B cell (primary cell): ENCODE data around the gene NTM. TPM values are rescaled to one million over a fixed set of nuclear protein-coding genes. Genes with fewer than 3 reads are reported as not detected.

ENCODE experiments used
- ATAC-seq: fragments of 200-7000 bp; cut with Tn5 transposase; one replicate; pipeline ENCODE4 v1.10.0; 2021; ENCODE audit warnings: low read depth, mild to moderate bottlenecking, moderate number of reproducible peaks, moderate library complexity
- CTCF ChIA-PET: fragments of 350-600 bp; sonication (Branson Sonifier 250); formaldehyde crosslinking; loops from one replicate; lab custom pipeline; 2021; ENCODE audit warnings: antibody characterized with exemption, inconsistent platforms; lab: Charles Lee
- POLR2A ChIA-PET: fragments of 350-600 bp; sonication (Branson Sonifier 250); formaldehyde crosslinking; loops from one replicate; lab custom pipeline; 2021; ENCODE audit warnings: antibody characterized with exemption; lab: Charles Lee
- DNase-seq: peaks from one replicate; pipeline ENCODE4 v3.0.0; 2013
- H2AFZ ChIP-seq: 2 replicates; pipeline ENCODE4 v1.6.1; 2012; ENCODE audit warnings: mild to moderate bottlenecking, low read depth, low read length; ENCODE audit not compliant: insufficient read depth, poor library complexity, severe bottlenecking
- H3K27ac ChIP-seq, 2 donors: 1 replicate in 1 of 2; 2 replicates in 1 of 2; pipeline ENCODE4 v1.5.1; 2012 to 2013; ENCODE audit warnings: low read length in 2 of 2, mild to moderate bottlenecking in 2 of 2, moderate library complexity in 1 of 2
- H3K27me3 ChIP-seq, 4 experiments: fragments of 200-600 bp in 1 of 4; sonication (generic) in 1 of 4; replicated peaks in 1 of 4; 1 replicate in 2 of 4; 2 replicates in 2 of 4; pipeline versions ENCODE4 v1.6.1 to v1.7.0; 2013 to 2016; ENCODE audit warnings: low read length in 3 of 4, mild to moderate bottlenecking in 2 of 4, mixed read lengths in 1 of 4, moderate library complexity in 1 of 4; ENCODE audit not compliant: insufficient read depth in 4 of 4, control insufficient read depth in 3 of 4; ENCODE audit errors: control extremely low read depth in 1 of 4
- H3K36me3 ChIP-seq, 2 experiments: replicated peaks in 1 of 2; 1 replicate in 1 of 2; 2 replicates in 1 of 2; pipeline versions ENCODE4 v1.6.1 to v1.7.1; 2013; ENCODE audit warnings: low read length in 1 of 2; ENCODE audit not compliant: insufficient read depth in 2 of 2, control insufficient read depth in 1 of 2; ENCODE audit errors: control extremely low read depth in 1 of 2, extremely low read depth in 1 of 2
- H3K4me1 ChIP-seq, 2 donors: fragments of 200-600 bp in 1 of 2; sonication (generic) in 1 of 2; 1 replicate in 1 of 2; 2 replicates in 1 of 2; pipeline versions ENCODE4 v1.5.1 to v1.6.1; 2013 to 2017; ENCODE audit warnings: low read length in 2 of 2; ENCODE audit not compliant: control insufficient read depth in 2 of 2, insufficient read depth in 2 of 2
- H3K4me2 ChIP-seq: replicated peaks from 2 replicates; pipeline ENCODE3; 2012; ENCODE audit warnings: mild to moderate bottlenecking, low read depth, low read length; ENCODE audit not compliant: poor library complexity, severe bottlenecking
- H3K4me3 ChIP-seq, 5 experiments: fragments of 200-600 bp in 1 of 5; sonication (generic) in 1 of 5; 1 replicate in 3 of 5; 2 replicates in 2 of 5; pipeline versions ENCODE4 v1.5.1 to v1.7.0; 2011 to 2016; ENCODE audit warnings: low read length in 4 of 5, mild to moderate bottlenecking in 4 of 5, low read depth in 2 of 5, control low read depth in 1 of 5, moderate library complexity in 1 of 5; ENCODE audit not compliant: insufficient read depth in 1 of 5; ENCODE audit errors: control extremely low read depth in 1 of 5, extremely low read depth in 1 of 5
- H3K79me2 ChIP-seq: fragments of 200-600 bp; sonication (generic); one replicate; pipeline ENCODE4 v1.6.0; 2016; ENCODE audit warnings: low read length; ENCODE audit not compliant: control insufficient read depth, insufficient read depth
- H3K9ac ChIP-seq: fragments of 200-600 bp; sonication (generic); 2 replicates; pipeline ENCODE4 v1.6.1; 2017; ENCODE audit warnings: mild to moderate bottlenecking, low read length, moderate library complexity
- H3K9me3 ChIP-seq, 3 donors: one replicate each; pipeline versions ENCODE4 v1.6.1 to v1.7.1; 2013; ENCODE audit warnings: low read length in 2 of 3; ENCODE audit not compliant: control insufficient read depth in 2 of 3, insufficient read depth in 1 of 3; ENCODE audit errors: control extremely low read depth in 1 of 3
- H4K20me1 ChIP-seq: 2 replicates; pipeline ENCODE4 v1.6.0; 2012; ENCODE audit warnings: mild to moderate bottlenecking, low read length; ENCODE audit not compliant: insufficient read depth, control insufficient read depth, poor library complexity, severe bottlenecking
- H3K27ac Mint-ChIP-seq: one replicate; pipeline ENCODE4 v1.8.0; 2021; ENCODE audit warnings: mixed read lengths
- H3K27me3 Mint-ChIP-seq: one replicate; pipeline ENCODE4 v1.8.0; 2021; ENCODE audit warnings: mixed read lengths
- H3K4me1 Mint-ChIP-seq: one replicate; pipeline ENCODE4 v1.8.0; 2021; ENCODE audit warnings: mixed read lengths
- H3K4me3 Mint-ChIP-seq: one replicate; pipeline ENCODE4 v1.8.0; 2021; ENCODE audit warnings: mixed read lengths
- H3K9me3 Mint-ChIP-seq: one replicate; pipeline ENCODE4 v1.8.0; 2022; ENCODE audit warnings: mixed read lengths; ENCODE audit not compliant: insufficient read depth
- CTCF ChIP-seq: fragments of 200-600 bp; IDR thresholded peaks from one replicate; pipeline ENCODE4 v1.8.0; 2022; ENCODE audit warnings: antibody characterized with exemption, mild to moderate bottlenecking
- EZH2 ChIP-seq: IDR thresholded peaks from 2 replicates; pipeline ENCODE4 v1.6.1; 2012; ENCODE audit warnings: borderline replicate concordance, low read depth, mild to moderate bottlenecking, moderate library complexity, low read length; ENCODE audit not compliant: insufficient read depth, poor library complexity, severe bottlenecking
- WGBS: methylation state at CpG from one replicate; pipeline ENCODE4 v1.1.5; 2013; ENCODE audit warnings: missing lambda C conversion rate; ENCODE audit not compliant: insufficient coverage; 5-methylcytosine and 5-hydroxymethylcytosine counted together
- intact Hi-C: fragments of 100-400 bp; cut with micrococcal nuclease; formaldehyde crosslinking; loops from one replicate; pipeline ENCODE4 v1.10.0; 2022
- polyA plus RNA-seq: library from polyadenylated mRNA; depleted of rRNA; stranded (reverse); fragments of >200 nt; gene quantifications from 2 replicates; pipeline ENCODE4 v1.2.3, GENCODE V29; 2012
- total RNA-seq, 2 donors: library from RNA; stranded (reverse); fragments of 120-200 nt in 1 of 2; gene quantifications; 1 replicate in 1 of 2; 2 replicates in 1 of 2; pipeline versions ENCODE4 v1.2.3 to v1.2.4, GENCODE V29; 2013 to 2022

Gene NTM
- total and polyA plus RNA-seq, 2 donors (not counting 1 experiment from before 2014, with no cell fraction given), result not detected

DNA sequence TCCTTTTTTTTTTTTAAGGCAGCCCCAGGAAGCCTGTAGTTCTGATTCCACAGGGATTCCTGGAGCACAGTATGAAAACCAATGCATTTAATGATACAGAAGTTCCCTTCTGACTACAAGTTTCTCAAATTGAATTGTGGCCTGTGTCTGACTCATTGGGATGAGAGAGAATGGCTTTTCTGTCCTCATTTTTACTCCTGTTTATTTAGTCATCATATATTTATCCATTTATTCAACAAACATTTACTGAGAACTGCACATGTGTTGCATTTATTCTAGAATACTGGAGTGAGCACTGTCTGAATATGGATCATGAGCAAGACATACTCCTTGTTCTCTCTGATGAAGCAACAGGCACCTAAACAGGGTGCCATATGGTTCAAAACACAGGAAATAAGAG, 231.2 kb downstream of the NTM start:
- Histone ChIP-seq H2AFZ (no peak overlapping the region), H3K4me1 (no peaks in the 10 kb centered on the region), H3K4me3 (no peak overlapping the region), H4K20me1 (no peaks in the 10 kb centered on the region), H3K4me2 (no peak overlapping the region), H3K36me3 (no peaks in the 10 kb centered on the region), H3K79me2 (no peaks in the 10 kb centered on the region), H3K9me3 (peaks cover 0 to 3% (median 1%) of the 10 kb centered on the region in 3 donors), H3K9ac (no peak overlapping the region), H3K27me3 (no peaks in the 10 kb centered on the region), H3K27ac (no peak overlapping the region)
- ChIA-PET CTCF (no interaction called here), POLR2A (no interaction called here)
- Mint-ChIP-seq H3K4me3 (no peak overlapping the region), H3K4me1 (no peaks in the 10 kb centered on the region), H3K9me3 (peaks cover 2% of the 10 kb centered on the region), H3K27me3 (no peaks in the 10 kb centered on the region), H3K27ac (no peak overlapping the region)
- intact Hi-C loops, result no loop called here
- ATAC-seq (no peak), DNase-seq (no peak)
- TF ChIP-seq EZH2 (no peak), CTCF (no peak)

GRCh38 chr11:131602431-131602830, 232.0 kb downstream of the NTM start:
- POLR2A ChIA-PET, result no interaction called here
- H3K79me2 ChIP-seq, result no peaks in the 10 kb centered on the region
- H3K4me3 ChIP-seq, result no peak overlapping the region
- H3K9me3 ChIP-seq, result peaks cover 0 to 3% (median 1%) of the 10 kb centered on the region in 3 donors
- H3K27me3 ChIP-seq, result no peaks in the 10 kb centered on the region
- H3K27ac ChIP-seq, result no peak overlapping the region
- H2AFZ ChIP-seq, result no peak overlapping the region
- no peaks in the 10 kb centered on the region for H4K20me1 ChIP-seq
- H3K36me3 ChIP-seq, result no peaks in the 10 kb centered on the region
- no peaks in the 10 kb centered on the region for H3K4me1 Mint-ChIP-seq
- intact Hi-C loops, result no loop called here
- TF ChIP-seq CTCF (no peak), EZH2 (no peak)
- H3K4me3 Mint-ChIP-seq, result no peak overlapping the region
- WGBS, result 89% methylated on average over 2 of the region's 2 CpGs
- DNase-seq, result no peak
- H3K9me3 Mint-ChIP-seq, result peaks cover 2% of the 10 kb centered on the region
- no peaks in the 10 kb centered on the region for H3K4me1 ChIP-seq
- no peak overlapping the region for H3K9ac ChIP-seq
- no peak for ATAC-seq
- H3K4me2 ChIP-seq, result no peak overlapping the region
- H3K27me3 Mint-ChIP-seq, result no peaks in the 10 kb centered on the region
- no peak overlapping the region for H3K27ac Mint-ChIP-seq
- CTCF ChIA-PET, result no interaction called here
